GM23248 (cell line): ENCODE measurements around the gene EGFR. TPM values are rescaled to one million over a fixed set of nuclear protein-coding genes. Genes with fewer than 3 reads are reported as not detected.

ENCODE experiments used
- DNase-seq: peaks from one replicate; pipeline ENCODE4 v3.0.0-alpha.2; 2015
- H2AFZ ChIP-seq: fragments of 200-600 bp; sonication (generic); 2 replicates; pipeline ENCODE4 v1.6.1; 2016; ENCODE audit warnings: antibody characterized with exemption
- H3F3A ChIP-seq: fragments of 200-600 bp; sonication (generic); 2 replicates; pipeline ENCODE4 v1.6.1; 2016; ENCODE audit warnings: mild to moderate bottlenecking, antibody characterized with exemption, mixed run types; ENCODE audit not compliant: insufficient read depth
- H3K27ac ChIP-seq: fragments of 200-600 bp; sonication (generic); 2 replicates; pipeline ENCODE4 v1.5.1; 2016; ENCODE audit warnings: mild to moderate bottlenecking
- H3K27me3 ChIP-seq: fragments of 200-600 bp; sonication (generic); replicated peaks from 2 replicates; pipeline ENCODE4 v1.6.1; 2016; ENCODE audit warnings: mild to moderate bottlenecking; ENCODE audit not compliant: insufficient read depth
- H3K36me3 ChIP-seq: fragments of 200-600 bp; sonication (generic); 2 replicates; pipeline ENCODE4 v1.6.1; 2016; ENCODE audit warnings: low read depth, mild to moderate bottlenecking
- H3K4me1 ChIP-seq: fragments of 200-600 bp; sonication (generic); 2 replicates; pipeline ENCODE4 v1.6.1; 2016; ENCODE audit warnings: mild to moderate bottlenecking; ENCODE audit not compliant: insufficient read depth
- H3K4me2 ChIP-seq: fragments of 200-600 bp; sonication (generic); one replicate; pipeline ENCODE4 v1.6.1; 2016; ENCODE audit warnings: mild to moderate bottlenecking; ENCODE audit not compliant: unreplicated experiment
- H3K4me3 ChIP-seq: fragments of 200-600 bp; sonication (generic); 2 replicates; pipeline ENCODE4 v1.5.1; 2016; ENCODE audit warnings: mild to moderate bottlenecking
- H3K79me2 ChIP-seq: fragments of 200-600 bp; sonication (generic); 2 replicates; pipeline ENCODE4 v1.6.1; 2016; ENCODE audit warnings: mild to moderate bottlenecking; ENCODE audit not compliant: insufficient read depth
- H3K9ac ChIP-seq: fragments of 200-600 bp; sonication (generic); 2 replicates; pipeline ENCODE4 v1.6.1; 2016; ENCODE audit warnings: mild to moderate bottlenecking
- H3K9me2 ChIP-seq: fragments of 200-600 bp; sonication (generic); 2 replicates; pipeline ENCODE4 v1.6.1; 2016; ENCODE audit warnings: mixed run types, mild to moderate bottlenecking, moderate library complexity; ENCODE audit not compliant: insufficient read depth
- H3K9me3 ChIP-seq: fragments of 200-600 bp; sonication (generic); one replicate; pipeline ENCODE4 v1.6.1; 2017; ENCODE audit warnings: low read depth
- H4K20me1 ChIP-seq: fragments of 200-600 bp; sonication (generic); 2 replicates; pipeline ENCODE4 v1.6.0; 2016; ENCODE audit not compliant: insufficient read depth
- EZH2 ChIP-seq: fragments of 200-600 bp; sonication (generic); IDR thresholded peaks from 2 replicates; pipeline ENCODE4 v1.6.1; 2018; ENCODE audit warnings: antibody characterized with exemption, mild to moderate bottlenecking; ENCODE audit not compliant: insufficient read depth, poor library complexity, severe bottlenecking
- EZH2phosphoT487 ChIP-seq: fragments of 200-600 bp; sonication (generic); IDR thresholded peaks from 2 replicates; pipeline ENCODE4 v1.6.1; 2018; ENCODE audit warnings: antibody characterized with exemption, moderate library complexity, mild to moderate bottlenecking, low read depth; ENCODE audit not compliant: insufficient read depth
- WGBS, 2 experiments: methylation state at CpG; one replicate each; pipeline ENCODE4 v1.1.6; 2015 to 2017; ENCODE audit warnings: low lambda C conversion rate in 2 of 2, low coverage in 1 of 2; ENCODE audit errors: missing lambda C conversion rate in 2 of 2; 5-methylcytosine and 5-hydroxymethylcytosine counted together
- in situ Hi-C: fragments of 300-500 bp; cut with MboI; formaldehyde crosslinking; loops from 2 replicates; pipeline ENCODE4 v1.15.0; 2020
- polyA plus RNA-seq: library from polyadenylated mRNA; unstranded; fragments of >200 nt; fragmentation: Nextera tagmentation; extraction: Ambion mirVana; gene quantifications from 2 replicates; pipeline ENCODE4 v1.2.1, GENCODE V29; 2016
- total RNA-seq: library from RNA; depleted of rRNA; stranded (reverse); fragments of >200 nt; shearing (Covaris generic); gene quantifications from 2 replicates; pipeline ENCODE4 v1.2.3, GENCODE V29; 2014

The EGFR gene
- total and polyA plus RNA-seq, 2 experiments from 2014 or later, result 48.7 to 53.5 TPM

- H3K4me2 ChIP-seq, result no peak overlapping the region
- H4K20me1 ChIP-seq, result no peaks in the 10 kb centered on the region; the same call in 1 of the 2 replicates
- H3K79me2 ChIP-seq, result peaks cover 91% of the 10 kb centered on the region
- H3K4me3 ChIP-seq, result no peak overlapping the region
- 91% methylated on average over 7 of the region's 7 CpGs for WGBS, 2 experiments
- H3F3A ChIP-seq, result peaks cover 70% of the 10 kb centered on the region
- DNase-seq, result no peak
- H3K4me1 ChIP-seq, result peaks cover 52% of the 10 kb centered on the region
- no peak for TF ChIP-seq EZH2
- no peak for TF ChIP-seq EZH2phosphoT487
- no peaks in the 10 kb centered on the region for H3K9me2 ChIP-seq
- no peaks in the 10 kb centered on the region for H3K9me3 ChIP-seq
- no peaks in the 10 kb centered on the region for H3K36me3 ChIP-seq
- H3K27ac ChIP-seq, result 0 out of 2 replicates have a peak overlapping the region, but pooled peaks have one; percentile 69
- in situ Hi-C loops, result no loop called here
- no peak overlapping the region for H3K9ac ChIP-seq
- no peaks in the 10 kb centered on the region for H3K27me3 ChIP-seq
- H2AFZ ChIP-seq, result no peak overlapping the region
These were observed 103.4 kb downstream of the EGFR start for GRCh38 chr7:55122263-55122662.

- TF ChIP-seq EZH2phosphoT487 (no peak), EZH2 (no peak)
- no peaks in the 10 kb centered on the region for H3K27me3 ChIP-seq
- no peak overlapping the region for H2AFZ ChIP-seq
- peak; percentile 60 for DNase-seq
- in situ Hi-C loops, result no loop called here
- no peaks in the 10 kb centered on the region for H3K36me3 ChIP-seq
- H4K20me1 ChIP-seq, result no peaks in the 10 kb centered on the region; the same call in 1 of the 2 replicates
- H3K9ac ChIP-seq, result 0 out of 2 replicates have a peak overlapping the region, but pooled peaks have one; percentile 15
- H3K9me3 ChIP-seq, result no peaks in the 10 kb centered on the region
- peaks cover 76% of the 10 kb centered on the region for H3K79me2 ChIP-seq
- peaks cover 91% of the 10 kb centered on the region for H3F3A ChIP-seq
- no peak overlapping the region for H3K4me3 ChIP-seq
- 51 to 55% methylated on average over 12 of the region's 12 CpGs for WGBS, 2 experiments
- no peaks in the 10 kb centered on the region for H3K9me2 ChIP-seq
- H3K4me1 ChIP-seq, result peaks cover 77% of the 10 kb centered on the region
- peak overlapping the region; percentile 44 for H3K27ac ChIP-seq
- H3K4me2 ChIP-seq, result peak overlapping the region; percentile 55
These were observed 106.4 kb downstream of the EGFR start for GRCh38 chr7:55124989-55125875.

GRCh38 chr7:55127135-55127551, 108.3 kb downstream of the EGFR start:
- TF ChIP-seq EZH2phosphoT487 (no peak), EZH2 (no peak)
- Histone ChIP-seq H2AFZ (no peak overlapping the region), H3K9ac (peak overlapping the region; percentile 74), H3K9me2 (no peaks in the 10 kb centered on the region), H3K27me3 (no peaks in the 10 kb centered on the region), H3F3A (peaks cover 90% of the 10 kb centered on the region), H4K20me1 (no peaks in the 10 kb centered on the region), H3K79me2 (peaks cover 82% of the 10 kb centered on the region), H3K4me1 (peaks cover 78% of the 10 kb centered on the region), H3K4me2 (peak overlapping the region; percentile 61), H3K36me3 (no peaks in the 10 kb centered on the region), H3K4me3 (peak overlapping the region; percentile 26; the same call in 1 of the 2 replicates), H3K9me3 (no peaks in the 10 kb centered on the region), H3K27ac (peak overlapping the region; percentile 99)
- DNase-seq, result peak; percentile 59
- WGBS, 2 experiments, result 0 to 3% methylated on average over 3 of the region's 3 CpGs
- in situ Hi-C loops, result no loop called here

GRCh38 chr7:55127622-55128081, 108.8 kb downstream of the EGFR start:
- no peaks in the 10 kb centered on the region for H3K9me2 ChIP-seq
- H3K27me3 ChIP-seq, result no peaks in the 10 kb centered on the region
- peak overlapping the region; percentile 74 for H3K9ac ChIP-seq
- H3K79me2 ChIP-seq, result peaks cover 77% of the 10 kb centered on the region
- TF ChIP-seq EZH2, result no peak
- no peak for TF ChIP-seq EZH2phosphoT487
- H3K36me3 ChIP-seq, result no peaks in the 10 kb centered on the region
- H3K4me1 ChIP-seq, result peaks cover 83% of the 10 kb centered on the region
- peak overlapping the region; percentile 61 for H3K4me2 ChIP-seq
- no peaks in the 10 kb centered on the region for H4K20me1 ChIP-seq
- WGBS, 2 experiments, result 27 to 28% methylated on average over 6 of the region's 6 CpGs
- H3K4me3 ChIP-seq, result peak overlapping the region; percentile 26; the same call in 1 of the 2 replicates
- peaks cover 90% of the 10 kb centered on the region for H3F3A ChIP-seq
- no peaks in the 10 kb centered on the region for H3K9me3 ChIP-seq
- in situ Hi-C loops, result no loop called here
- no peak overlapping the region for H2AFZ ChIP-seq
- peak; percentile 49 for DNase-seq
- H3K27ac ChIP-seq, result peak overlapping the region; percentile 99
